Aorta (tissue), 5 donors: ENCODE measurements around the gene RPAP2. TPM values are rescaled to one million over a fixed set of nuclear protein-coding genes. Genes with fewer than 3 reads are reported as not detected.
"Not testable (repeated sequence)": the region's sequence is repeated elsewhere in the genome, so short reads cannot be mapped to it uniquely, and the experiment has no call there.

ENCODE experiments used
- ATAC-seq: fragments of 200-7000 bp; cut with Tn5 transposase; one replicate; pipeline ENCODE4 v1.9.1; 2022; ENCODE audit warnings: moderate library complexity; ENCODE audit not compliant: low FRiP score
- DNase-seq, 2 donors: peaks; one replicate each; pipeline ENCODE4 v3.0.0-alpha.2; 2020
- H3K27ac ChIP-seq, 2 donors: one replicate each; pipeline ENCODE4 v1.5.1; 2013; ENCODE audit warnings: low read length in 2 of 2, mild to moderate bottlenecking in 2 of 2, moderate library complexity in 2 of 2, control low read depth in 1 of 2, inconsistent platforms in 1 of 2, low read depth in 1 of 2
- H3K27me3 ChIP-seq, 2 donors: one replicate each; pipeline ENCODE4 v1.6.1; 2013; ENCODE audit warnings: control low read depth in 1 of 2, low read length in 1 of 2, mild to moderate bottlenecking in 1 of 2, moderate library complexity in 1 of 2; ENCODE audit not compliant: insufficient read depth in 2 of 2, control insufficient read depth in 1 of 2
- H3K36me3 ChIP-seq, 2 donors: one replicate each; pipeline ENCODE4 v1.6.1; 2013; ENCODE audit warnings: control low read depth in 1 of 2, low read length in 1 of 2, mild to moderate bottlenecking in 1 of 2; ENCODE audit not compliant: insufficient read depth in 2 of 2, control insufficient read depth in 1 of 2
- H3K4me1 ChIP-seq, 2 donors: one replicate each; pipeline ENCODE4 v1.6.1; 2013; ENCODE audit warnings: low read length in 2 of 2, control low read depth in 1 of 2, mild to moderate bottlenecking in 1 of 2, moderate library complexity in 1 of 2; ENCODE audit not compliant: insufficient read depth in 2 of 2, control insufficient read depth in 1 of 2
- H3K4me3 ChIP-seq, 2 donors: one replicate each; pipeline ENCODE4 v1.5.1; 2013; ENCODE audit warnings: low read length in 2 of 2, control low read depth in 1 of 2, mild to moderate bottlenecking in 1 of 2
- H3K9me3 ChIP-seq: one replicate; pipeline ENCODE4 v1.6.1; 2013; ENCODE audit warnings: mild to moderate bottlenecking, low read length; ENCODE audit not compliant: control insufficient read depth
- WGBS, 2 donors: extraction: QIAGEN DNeasy Blood & Tissue Kit; methylation state at CpG; one replicate each; pipeline ENCODE4 v1.1.7; 2013; 5-methylcytosine and 5-hydroxymethylcytosine counted together
- intact Hi-C, 2 donors: fragments of 100-400 bp; cut with DNase I; formaldehyde crosslinking; loops; one replicate each; pipeline versions ENCODE4 v1.14.2 to v1.15.0; 2022
- polyA plus RNA-seq, 2 donors: library from polyadenylated mRNA; stranded (reverse); fragments of 200-250 nt; gene quantifications; one replicate each; pipeline ENCODE4 v1.2.3, GENCODE V29; 2013
- total RNA-seq, 2 donors: library from RNA; stranded (reverse); fragmentation: NEBNext Ultra II Directional; extraction: Animal tissue kit (Norgen Biotek cat#: 25700); gene quantifications; one replicate each; pipeline ENCODE4 v1.2.1, GENCODE V29; 2021
- donor health status: healthy with polysubstance abuse.
- donor health status: Bipolar disorder and iron deficiency.
- donor health status: DM: no; HTN: no; CAD: no.
- donor health status: DM: no; HTN: no; CAD: no.
- donor health status: DM: yes; HTN: yes; CAD: no.

Gene RPAP2
- total and polyA plus RNA-seq, 4 donors, result 4.9 to 31.3 (median 21.0) TPM

DNA sequence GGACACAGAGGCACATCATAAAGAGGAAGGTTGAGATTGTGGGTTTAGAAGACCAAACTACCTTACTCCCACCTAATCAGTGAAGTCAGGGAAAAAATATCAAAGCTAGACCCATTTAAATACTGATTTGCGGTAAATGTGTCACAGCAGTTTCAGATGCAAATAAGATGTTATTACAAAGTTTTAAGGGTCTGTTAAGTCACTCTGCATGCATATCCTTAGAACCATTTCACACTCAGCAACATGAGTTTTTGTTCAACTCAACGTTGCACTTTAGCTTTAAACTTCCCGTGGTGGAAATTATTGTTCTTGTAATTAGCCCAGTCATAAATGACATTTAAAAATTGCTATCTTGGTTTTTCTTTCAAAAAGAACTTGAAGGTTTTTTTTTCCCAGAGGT, 34.8 kb downstream of the RPAP2 start:
- DNase-seq, result no peak
- no peak for ATAC-seq
- H3K27ac ChIP-seq, result no peak overlapping the region
- H3K9me3 ChIP-seq, result no peaks in the 10 kb centered on the region
- intact Hi-C loops, result no loop called here
- H3K36me3 ChIP-seq, result peaks cover 0 to 3% of the 10 kb centered on the region in 2 donors
- H3K4me1 ChIP-seq, result no peaks in the 10 kb centered on the region
- H3K27me3 ChIP-seq, result no peaks in the 10 kb centered on the region
- no peak overlapping the region for H3K4me3 ChIP-seq
- WGBS, 2 donors, result 46 to 50% methylated on average over 3 of the region's 3 CpGs

DNA sequence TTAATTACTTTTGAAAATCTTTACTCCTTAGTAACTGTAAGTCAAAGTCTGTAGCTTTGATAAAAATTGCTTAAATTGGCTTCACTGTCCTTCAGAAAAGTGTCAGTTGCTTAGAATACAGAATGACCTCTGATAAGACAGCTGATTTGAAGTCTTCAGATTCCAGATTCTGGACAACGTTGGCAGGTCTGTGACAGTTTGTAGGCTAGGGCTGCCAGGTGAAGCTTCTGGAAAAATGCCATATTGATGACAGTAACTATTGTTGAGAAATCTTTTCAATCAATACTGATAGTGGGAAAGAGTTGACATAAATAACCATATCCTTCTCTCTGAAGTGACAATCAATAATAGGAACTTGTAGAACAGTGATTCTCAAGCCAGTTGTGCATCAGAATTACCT, 41.3 kb downstream of the RPAP2 start:
- intact Hi-C loops, result no loop called here
- no peaks in the 10 kb centered on the region for H3K4me1 ChIP-seq
- H3K36me3 ChIP-seq, result peaks cover 0 to 1% of the 10 kb centered on the region in 2 donors
- H3K9me3 ChIP-seq, result no peaks in the 10 kb centered on the region
- H3K4me3 ChIP-seq, result no peak overlapping the region
- no peak for DNase-seq
- H3K27me3 ChIP-seq, result no peaks in the 10 kb centered on the region
- 63 to 74% methylated on average over 1 of the region's 1 CpG for WGBS, 2 donors
- no peak for ATAC-seq
- no peak overlapping the region for H3K27ac ChIP-seq

DNA sequence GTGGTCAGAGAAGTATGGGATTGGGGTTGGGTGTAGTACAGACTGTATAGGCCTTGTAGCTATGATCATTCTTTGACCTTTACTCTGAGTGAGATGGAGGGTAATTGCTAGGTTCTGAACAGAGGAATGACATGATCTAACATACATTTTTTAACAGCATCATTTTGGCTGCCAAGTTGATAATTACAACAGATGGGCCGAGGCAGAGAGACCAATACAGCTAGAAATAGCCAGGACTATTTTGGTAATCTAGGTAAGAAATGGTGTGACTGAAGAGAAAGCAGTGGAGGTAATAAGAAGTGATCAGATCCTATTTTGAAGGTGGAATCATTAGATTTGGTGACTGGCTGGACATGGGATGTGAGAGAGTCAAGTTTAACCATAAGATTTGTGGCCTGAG, 43.5 kb downstream of the RPAP2 start:
- intact Hi-C loops, result no loop called here
- peaks cover 0 to 1% of the 10 kb centered on the region in 2 donors for H3K36me3 ChIP-seq

DNA sequence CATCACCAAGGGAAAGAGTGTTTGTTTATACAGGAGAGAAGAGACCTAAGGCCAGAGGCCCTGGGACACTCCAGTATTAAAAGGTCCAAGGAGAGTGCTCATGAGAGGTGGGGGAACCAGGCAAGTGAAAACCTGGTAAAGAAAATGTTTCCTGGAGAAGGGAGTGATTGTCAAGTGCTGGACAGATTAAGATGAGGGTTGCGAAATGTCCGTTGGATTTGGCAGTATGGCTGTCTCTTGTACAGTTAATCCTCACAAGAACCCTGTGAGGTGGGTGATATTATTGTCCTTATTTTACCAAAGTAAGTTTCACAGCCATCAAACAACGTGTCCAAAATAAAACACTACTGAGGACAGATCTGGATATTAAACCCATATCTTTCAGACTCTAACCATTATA, 44.2 kb downstream of the RPAP2 start:
- DNase-seq (no peak), ATAC-seq (no peak)
- peaks cover 1 to 2% of the 10 kb centered on the region in 2 donors for H3K36me3 ChIP-seq
- 91 to 94% methylated on average over 3 of the region's 3 CpGs for WGBS, 2 donors
- no peak overlapping the region for H3K4me3 ChIP-seq
- H3K27ac ChIP-seq, result no peak overlapping the region
- H3K27me3 ChIP-seq, result no peaks in the 10 kb centered on the region
- no peaks in the 10 kb centered on the region for H3K9me3 ChIP-seq
- H3K4me1 ChIP-seq, result no peaks in the 10 kb centered on the region
- intact Hi-C loops, result no loop called here

More for the DNA sequence above, 43.5 kb downstream of the RPAP2 start:
- Histone ChIP-seq H3K4me1 (no peaks in the 10 kb centered on the region), H3K9me3 (no peaks in the 10 kb centered on the region), H3K27ac (no peak overlapping the region), H3K4me3 (no peak overlapping the region), H3K27me3 (no peaks in the 10 kb centered on the region)
- ATAC-seq (no peak), DNase-seq (no peak)
- WGBS, 2 donors, result 93 to 97% methylated on average over 1 of the region's 1 CpG

DNA sequence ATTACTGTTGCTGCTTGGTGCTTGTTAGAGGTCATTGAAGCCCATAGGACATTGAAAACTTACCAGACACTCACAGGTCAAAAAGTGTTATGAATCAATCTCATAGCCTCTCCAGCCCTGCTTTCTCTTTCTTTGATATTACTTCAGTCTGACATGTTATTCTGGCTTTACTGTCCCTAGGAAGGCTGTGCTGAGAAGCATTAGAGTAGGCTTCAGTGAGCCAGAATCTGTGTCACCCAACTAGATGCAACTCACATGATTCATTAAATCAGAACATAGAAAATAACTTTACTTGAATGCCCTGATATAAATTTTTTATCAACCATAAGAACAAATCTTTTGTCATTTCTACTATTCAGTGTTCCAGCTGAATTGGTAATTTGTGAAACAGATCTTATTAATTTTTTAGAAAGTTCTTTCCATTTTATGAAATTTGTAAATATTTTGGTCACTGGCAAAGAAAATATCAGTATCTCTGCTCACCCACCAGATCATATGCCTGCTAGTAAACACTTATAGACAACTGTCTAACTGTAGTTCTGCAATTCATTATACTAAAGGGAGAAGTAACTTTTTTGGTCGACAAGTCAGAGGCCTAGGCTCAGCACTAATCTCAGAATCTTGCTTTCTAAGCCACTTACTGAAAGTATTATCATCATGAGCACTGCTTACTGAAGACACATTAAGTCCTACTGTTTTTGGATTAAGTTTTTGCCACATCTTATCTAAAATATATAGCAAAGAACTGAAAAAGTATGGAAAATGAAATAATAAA, 48.2 kb downstream of the RPAP2 start:
- no peak for ATAC-seq
- Histone ChIP-seq H3K36me3 (peaks cover 1 to 7% of the 10 kb centered on the region in 2 donors), H3K9me3 (no peaks in the 10 kb centered on the region), H3K4me1 (no peaks in the 10 kb centered on the region), H3K27me3 (no peaks in the 10 kb centered on the region), H3K27ac (no peak overlapping the region), H3K4me3 (no peak overlapping the region)
- intact Hi-C loops, result no loop called here
- DNase-seq, result no peak
- WGBS, 2 donors, result 87 to 91% methylated on average over 1 of the region's 1 CpG

DNA sequence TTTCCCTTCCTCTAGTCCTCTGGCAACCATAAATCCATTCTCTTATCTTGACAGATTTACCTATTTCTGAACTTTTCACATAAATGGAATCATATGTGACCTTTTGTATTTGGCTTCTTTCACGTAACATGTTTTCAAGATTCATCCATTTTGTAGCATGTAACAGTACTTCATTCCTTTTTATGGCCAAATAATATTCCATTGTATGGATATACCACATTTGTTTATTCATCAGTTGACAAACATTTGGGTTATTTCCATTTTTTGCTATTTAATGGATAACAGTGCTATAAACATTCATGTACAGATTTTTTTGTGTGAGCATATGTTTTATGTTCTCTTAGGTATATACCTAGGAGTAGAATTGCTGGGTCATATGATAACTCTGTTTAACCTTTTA, 54.0 kb downstream of the RPAP2 start:
- Histone ChIP-seq H3K4me3 (no peak overlapping the region), H3K27me3 (no peaks in the 10 kb centered on the region), H3K36me3 (peaks cover 0 to 10% of the 10 kb centered on the region in 2 donors), H3K27ac (no peak overlapping the region), H3K4me1 (no peaks in the 10 kb centered on the region), H3K9me3 (no peaks in the 10 kb centered on the region)
- no peak for DNase-seq
- WGBS, 2 donors, result 98 to 100% methylated on average over 1 of the region's 1 CpG
- intact Hi-C loops, result no loop called here
- no peak for ATAC-seq

DNA sequence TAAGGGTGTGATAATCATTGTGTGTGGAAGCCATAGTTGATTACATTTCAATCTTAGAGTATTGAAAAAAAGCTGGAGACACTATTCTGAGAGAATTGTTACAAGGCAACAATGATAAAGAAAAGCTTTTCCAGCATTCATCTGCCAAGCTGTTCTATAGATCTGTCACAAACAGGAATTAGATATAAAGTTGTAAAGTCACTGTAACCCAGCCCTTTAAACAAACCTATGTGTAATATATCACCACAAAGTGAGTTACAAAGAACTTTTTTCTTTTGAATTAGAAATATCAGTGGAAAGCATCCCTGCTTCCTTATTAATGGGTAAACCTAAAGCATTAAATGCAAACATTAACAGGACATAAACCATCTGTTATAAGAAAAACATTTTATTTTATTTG, 55.4 kb downstream of the RPAP2 start:
- intact Hi-C loops, result no loop called here
- H3K4me3 ChIP-seq, result no peak overlapping the region
- no peak overlapping the region for H3K27ac ChIP-seq
- ATAC-seq (no peak), DNase-seq (no peak)
- no peaks in the 10 kb centered on the region for H3K4me1 ChIP-seq
- no peaks in the 10 kb centered on the region for H3K9me3 ChIP-seq
- no peaks in the 10 kb centered on the region for H3K27me3 ChIP-seq
- peaks cover 2 to 7% of the 10 kb centered on the region in 2 donors for H3K36me3 ChIP-seq

DNA sequence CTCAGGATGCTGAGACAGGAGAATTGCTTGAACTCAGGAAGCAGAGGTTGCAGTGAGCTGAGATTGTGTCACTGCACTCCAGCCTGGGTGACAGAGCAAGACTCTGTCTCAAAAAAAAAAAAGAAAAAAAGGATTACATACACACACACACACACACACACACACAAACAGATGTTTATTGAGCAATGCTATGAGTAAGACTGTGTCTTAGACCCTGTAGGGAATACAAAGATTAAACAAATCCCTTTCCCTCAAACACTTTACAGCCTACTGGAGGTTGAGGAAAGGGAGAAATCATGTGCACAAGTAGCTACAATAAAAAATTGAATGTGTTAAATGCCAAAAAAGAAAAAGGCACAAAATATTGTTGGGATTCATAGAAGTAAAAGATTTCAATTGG, 58.1 kb downstream of the RPAP2 start:
- H3K27ac ChIP-seq, result no peak overlapping the region
- H3K36me3 ChIP-seq, result peaks cover 3 to 6% of the 10 kb centered on the region in 2 donors
- H3K4me1 ChIP-seq, result no peaks in the 10 kb centered on the region
- ATAC-seq, result no peak
- H3K4me3 ChIP-seq, result no peak overlapping the region
- intact Hi-C loops, result no loop called here
- H3K27me3 ChIP-seq, result no peaks in the 10 kb centered on the region
- no peaks in the 10 kb centered on the region for H3K9me3 ChIP-seq
- DNase-seq, result no peak

DNA sequence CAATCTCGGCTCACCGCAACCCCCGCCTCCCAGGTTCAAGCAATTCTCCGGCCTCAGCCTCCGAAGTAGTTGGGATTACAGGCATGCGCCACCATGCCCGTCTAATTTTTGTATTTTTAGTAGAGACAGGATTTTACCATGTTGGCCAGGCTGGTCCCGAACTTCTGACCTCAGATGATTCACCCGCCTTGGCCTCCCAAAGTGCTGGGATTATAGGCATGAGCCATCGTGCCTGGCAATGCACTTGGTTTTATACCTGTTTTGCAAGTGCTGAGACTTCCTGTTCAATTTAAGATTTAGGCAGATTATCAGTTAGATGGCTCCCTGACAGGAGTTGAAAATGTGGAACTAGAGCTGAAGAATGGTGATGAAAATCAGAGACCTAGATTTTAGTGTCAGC, 60.5 kb downstream of the RPAP2 start:
- H3K4me3 ChIP-seq, H3K9me3 ChIP-seq, ATAC-seq, intact Hi-C loops, H3K27ac ChIP-seq, H3K27me3 ChIP-seq, H3K4me1 ChIP-seq, H3K36me3 ChIP-seq, DNase-seq: not testable (repeated sequence)
- WGBS, 2 donors, result 92 to 97% methylated on average over 10 of the region's 10 CpGs
